NCI-H2107 (cell line): ENCODE results near the gene AKAP9.
"Not testable (repeated sequence)": the region's sequence is repeated elsewhere in the genome, so short reads cannot be mapped to it uniquely, and the experiment has no call there.

Experiments
- DNase-seq: peaks from one replicate; lab custom pipeline; 2025; lab: John Stamatoyannopoulos, UW

AKAP9 gene

DNA sequence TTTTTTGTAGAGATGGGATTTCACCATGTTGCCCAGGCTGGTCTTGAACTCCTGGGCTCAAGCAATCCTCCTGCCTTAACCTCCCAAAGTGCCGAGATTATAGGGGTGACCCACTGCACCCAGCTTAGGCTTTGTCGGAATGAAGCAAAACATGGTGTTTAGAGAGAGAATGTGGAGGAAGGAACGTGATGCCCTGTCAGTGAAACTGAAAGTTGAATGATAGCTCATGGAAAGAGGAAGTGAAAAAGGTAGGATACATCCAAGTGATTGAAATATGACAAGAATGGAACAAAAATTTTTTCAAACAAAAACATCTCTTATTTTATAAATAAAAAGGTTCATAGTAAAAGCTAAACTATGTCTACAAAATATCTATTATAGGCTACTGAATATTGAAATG lies 5.9 kb downstream of the AKAP9 start:
- DNase-seq = no peak

DNA sequence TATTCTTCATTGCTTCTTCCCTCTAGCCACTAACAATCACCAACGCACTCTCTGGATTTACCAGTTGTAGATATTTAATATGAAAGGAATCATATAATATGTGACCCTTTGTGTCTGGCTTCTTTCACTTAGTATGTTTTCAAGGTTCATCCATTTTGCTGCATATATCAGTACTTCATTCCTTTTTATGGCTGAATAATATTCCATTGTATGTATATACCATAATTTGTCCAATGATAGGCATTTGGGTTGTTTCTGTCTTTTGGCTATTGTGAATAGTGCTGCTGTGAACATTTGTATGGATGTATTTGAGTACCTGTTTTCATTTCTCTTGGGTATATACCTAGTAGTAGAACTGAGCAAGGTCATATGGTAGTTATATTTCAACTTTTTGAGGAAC lies 7.3 kb downstream of the AKAP9 start:
- DNase-seq = no peak

DNA sequence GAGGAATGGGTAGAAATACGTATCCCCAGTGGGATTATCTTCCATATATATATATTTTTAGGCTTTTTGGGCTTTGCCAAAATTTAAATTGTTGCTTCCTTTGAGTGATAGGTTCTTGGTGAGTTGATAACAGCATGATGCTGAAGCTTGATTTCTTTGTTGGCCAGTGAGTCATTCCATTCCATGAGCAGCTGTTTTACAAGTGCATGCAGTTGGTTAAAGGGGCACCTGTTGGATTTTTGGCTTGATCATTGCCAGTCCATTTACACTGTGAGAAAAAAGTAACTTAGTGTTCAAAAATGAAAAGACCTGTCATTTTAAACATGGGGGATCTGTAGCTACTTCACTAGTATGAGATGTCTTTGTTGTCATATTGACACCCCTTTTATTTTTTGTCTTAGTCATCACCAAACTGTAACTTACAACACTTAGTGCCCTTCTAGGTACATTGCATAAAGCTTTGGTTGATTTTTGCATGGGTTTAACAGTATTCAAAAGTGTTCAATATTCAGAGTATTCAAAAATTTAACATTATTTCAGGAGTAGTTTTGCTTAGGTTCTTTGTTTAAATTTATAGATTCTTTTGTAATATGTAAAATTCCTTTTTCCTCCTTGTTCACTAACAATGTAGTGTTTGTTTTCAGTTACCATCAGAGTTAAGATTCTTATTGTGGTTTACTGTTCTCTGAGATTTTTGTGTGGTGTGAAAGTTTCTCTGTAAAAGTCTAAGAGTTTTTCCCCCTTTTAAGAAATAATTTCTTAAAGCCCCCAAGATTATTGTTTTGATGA lies 8.8 kb downstream of the AKAP9 start:
- no peak for DNase-seq

DNA sequence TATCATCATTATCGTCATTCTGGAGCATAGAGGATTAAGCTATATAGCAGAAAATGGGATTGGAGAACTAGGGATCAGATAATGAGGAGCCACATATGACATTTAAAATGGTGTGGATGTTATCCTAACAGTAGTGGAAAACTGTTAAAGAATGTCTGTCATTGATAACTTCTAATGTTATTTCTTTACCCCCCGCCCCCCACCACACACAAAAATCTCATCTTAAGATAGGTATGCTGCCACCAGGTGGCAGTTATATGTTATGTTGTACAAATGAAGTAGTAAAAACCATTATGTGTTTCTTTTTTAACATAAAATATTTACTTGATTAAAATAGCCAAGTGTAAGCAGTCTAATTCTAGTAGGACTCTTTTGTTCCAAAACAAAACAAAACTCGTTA lies 13.0 kb downstream of the AKAP9 start:
- DNase-seq = no peak

DNA sequence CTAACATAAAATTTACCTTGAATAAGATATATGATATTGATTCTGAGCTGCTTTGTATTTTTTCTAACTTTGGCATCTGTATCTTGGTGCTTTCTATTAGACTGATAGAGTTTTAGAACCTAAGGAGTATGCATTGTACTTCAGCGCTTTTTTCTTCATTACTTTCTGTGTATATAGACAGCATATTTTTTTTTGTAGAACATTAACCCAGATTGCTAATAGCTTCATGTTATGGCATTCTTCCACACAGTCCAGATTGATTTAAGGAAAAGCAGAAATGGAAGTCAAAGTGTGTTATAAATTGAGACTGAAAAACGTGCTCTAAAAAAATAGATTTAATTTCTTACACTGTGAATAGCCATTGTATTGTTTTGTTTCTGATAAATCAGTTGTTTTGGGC lies 15.8 kb downstream of the AKAP9 start:
- DNase-seq = not testable (repeated sequence)

DNA sequence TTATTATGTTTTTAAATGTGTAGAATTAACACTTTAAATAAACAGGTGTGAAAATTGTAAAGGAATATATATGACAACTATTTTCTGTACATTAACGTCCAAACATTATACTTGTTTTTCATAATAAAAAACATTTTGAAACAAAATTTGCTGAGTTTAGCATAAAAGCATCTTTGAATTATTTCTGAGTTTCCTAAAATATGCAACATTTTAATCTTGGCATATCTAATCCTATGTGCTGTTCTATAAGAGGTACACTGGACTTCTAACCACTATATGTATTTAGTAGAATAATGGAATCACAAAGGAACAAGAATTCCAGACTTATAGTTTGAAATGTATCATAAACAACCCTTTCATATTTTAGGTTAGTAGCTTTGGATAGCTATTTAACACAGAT lies 16.6 kb downstream of the AKAP9 start:
- no peak for DNase-seq

DNA sequence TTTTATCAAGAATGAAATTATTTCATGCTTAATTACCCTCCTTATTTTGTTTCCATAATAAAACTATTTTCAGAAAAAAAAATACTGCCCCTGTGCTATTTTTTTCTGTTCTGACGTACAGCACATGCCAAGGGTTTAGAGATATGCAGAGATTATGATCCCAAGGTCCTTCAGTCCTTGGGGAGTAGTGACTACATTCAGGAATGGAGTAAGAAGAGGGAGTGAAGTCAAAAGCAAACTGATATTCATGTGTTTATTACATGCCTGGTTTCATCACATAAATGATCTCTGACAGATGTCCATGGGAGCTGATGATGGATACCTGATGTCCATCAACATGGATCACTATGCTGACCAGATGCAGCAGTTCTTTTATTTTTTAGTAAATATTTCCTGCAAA lies 17.2 kb downstream of the AKAP9 start:
- DNase-seq = no peak

DNA sequence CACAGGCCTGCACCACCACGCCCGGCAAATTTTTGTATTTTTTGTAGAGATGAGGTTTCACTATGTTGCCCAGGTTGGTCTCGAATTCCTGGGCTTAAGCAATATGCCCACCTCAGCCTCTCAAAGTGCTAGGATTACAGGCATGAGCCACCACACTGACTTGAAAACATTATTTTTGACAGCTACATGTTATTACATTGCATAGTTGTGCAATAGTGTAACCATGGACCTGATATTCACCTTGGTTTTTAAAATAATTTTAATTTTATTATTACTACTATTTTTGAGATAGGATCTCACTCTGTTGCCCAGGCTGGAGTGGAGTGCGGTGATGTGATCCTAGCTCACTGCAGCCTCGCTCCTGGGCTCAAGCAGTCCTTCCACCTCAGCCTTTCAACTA lies 18.4 kb downstream of the AKAP9 start:
- no peak for DNase-seq

DNA sequence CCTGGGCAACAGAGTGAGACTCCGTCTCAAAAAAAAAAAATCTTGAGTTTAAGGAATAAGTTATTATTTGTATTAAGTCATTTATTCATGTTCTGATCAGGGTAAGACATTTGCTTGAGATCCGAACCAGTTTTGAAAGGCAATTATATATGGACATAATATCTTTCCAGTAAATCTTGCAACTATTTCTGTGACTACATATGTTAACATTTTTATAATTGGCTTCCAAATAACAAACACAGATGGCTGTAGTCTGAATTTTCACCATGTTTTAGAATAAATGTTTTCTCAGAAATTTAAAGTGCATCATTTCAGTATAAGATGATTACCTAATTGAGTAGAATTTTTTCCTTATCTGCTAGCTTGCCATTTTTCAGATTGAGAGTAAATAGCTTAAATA lies 21.2 kb downstream of the AKAP9 start:
- no peak for DNase-seq

DNA sequence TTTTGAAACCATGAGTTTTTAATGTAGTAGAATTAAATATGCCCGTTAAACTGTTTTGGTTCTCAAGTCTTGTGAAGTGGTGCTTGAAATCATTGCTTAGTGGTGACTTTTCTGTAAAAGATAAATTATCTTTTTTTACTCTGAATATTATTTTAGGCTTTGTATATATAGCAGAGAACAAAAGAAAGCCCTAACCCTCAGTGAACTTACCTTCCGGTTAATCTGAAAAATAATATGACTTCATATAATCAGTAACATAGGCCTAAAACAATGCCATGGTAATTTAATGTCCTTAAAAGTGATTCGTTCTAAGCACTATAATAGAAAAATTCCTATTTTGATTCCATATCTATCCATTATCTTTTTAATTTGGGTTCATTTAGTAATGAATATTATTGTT lies 21.8 kb downstream of the AKAP9 start:
- DNase-seq = no peak

DNA sequence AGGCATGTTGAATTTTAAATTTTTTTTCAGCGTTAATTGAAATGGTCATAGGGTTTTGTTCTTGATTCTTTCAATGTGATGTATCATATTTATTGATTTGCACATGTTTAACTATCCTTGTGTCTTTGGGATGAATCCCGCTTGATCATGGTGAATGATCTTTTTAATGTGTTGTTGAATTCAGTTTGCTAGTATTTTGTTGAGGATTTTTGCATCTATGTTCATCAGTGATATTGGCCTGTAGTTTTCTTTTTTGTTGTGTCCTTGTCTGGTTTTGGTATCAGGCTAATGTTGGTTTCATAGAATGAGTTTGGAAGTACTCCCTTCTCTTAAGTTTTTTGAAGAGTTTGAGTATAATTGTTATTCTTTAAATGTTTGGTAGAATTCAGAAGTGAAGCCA lies 26.9 kb downstream of the AKAP9 start:
- not testable (repeated sequence) for DNase-seq

DNA sequence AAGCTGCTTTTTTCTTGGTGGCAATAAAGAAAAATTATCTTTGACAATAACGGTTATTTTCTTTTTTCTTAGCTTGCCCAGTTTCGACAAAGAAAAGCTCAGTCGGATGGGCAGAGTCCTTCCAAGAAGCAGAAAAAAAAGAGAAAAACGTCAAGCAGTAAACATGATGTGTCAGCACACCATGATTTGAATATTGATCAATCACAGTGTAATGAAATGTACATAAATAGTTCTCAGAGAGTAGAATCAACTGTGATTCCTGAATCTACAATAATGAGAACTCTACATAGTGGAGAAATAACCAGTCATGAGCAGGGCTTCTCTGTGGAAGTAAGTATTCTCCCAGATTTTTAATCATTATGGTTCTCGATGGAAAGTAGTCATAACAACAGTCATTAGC lies 33.0 kb downstream of the AKAP9 start:
- no peak for DNase-seq

DNA sequence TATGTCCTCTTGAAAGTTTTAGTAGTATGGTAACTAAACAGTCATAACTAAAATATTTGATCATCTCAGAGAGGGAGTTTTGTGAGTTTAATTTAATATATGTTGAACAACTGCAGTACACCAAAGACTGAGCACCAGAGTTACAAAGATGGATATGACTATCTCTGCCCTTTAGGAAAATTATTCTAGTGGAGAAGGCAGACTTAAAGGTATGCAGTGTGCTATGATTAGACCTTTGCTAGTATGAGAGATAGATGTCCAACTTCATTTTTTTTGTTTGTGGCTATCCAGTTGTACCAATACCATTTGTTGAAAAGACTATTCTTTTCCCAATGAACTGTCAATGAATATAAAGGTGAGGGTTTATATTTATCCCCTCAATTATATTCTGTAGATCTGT lies 33.4 kb downstream of the AKAP9 start:
- DNase-seq = no peak

DNA sequence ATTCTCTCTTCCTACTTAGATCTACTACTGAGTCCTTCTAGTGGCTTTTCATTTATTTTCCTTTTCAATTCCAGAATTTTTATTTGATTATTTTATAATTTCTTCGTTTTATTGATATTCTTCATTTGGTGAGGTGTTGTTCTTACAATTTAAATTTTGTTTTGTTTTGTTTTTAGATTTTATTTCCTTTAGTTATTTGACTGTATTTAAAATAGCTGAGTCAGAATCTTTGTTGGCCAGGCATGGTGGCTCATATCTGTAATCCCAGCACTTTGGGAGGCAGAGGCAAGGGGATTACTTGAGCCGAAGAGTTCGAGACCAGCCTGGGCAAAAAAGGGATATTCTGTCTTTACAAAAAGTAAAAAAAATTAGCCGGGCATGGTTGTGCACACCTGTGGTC lies 36.1 kb downstream of the AKAP9 start:
- DNase-seq = no peak

DNA sequence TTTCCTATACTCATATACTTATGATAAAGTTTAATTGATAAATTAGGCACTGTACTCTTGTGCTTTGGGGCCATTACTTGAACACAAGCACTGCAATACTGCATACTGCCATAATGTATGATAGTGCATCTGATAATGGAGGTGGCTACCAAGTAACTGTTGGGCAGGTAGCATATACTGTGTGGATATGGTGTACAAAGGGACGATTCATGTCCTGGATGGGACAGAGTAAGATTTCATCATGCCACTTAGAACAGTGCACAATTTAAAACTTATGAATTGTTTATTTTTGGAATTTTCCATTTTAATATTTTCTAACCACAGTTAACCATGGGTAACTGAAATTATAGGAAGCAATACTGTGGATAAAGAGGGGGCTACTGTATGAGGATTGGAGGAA lies 38.9 kb downstream of the AKAP9 start:
- DNase-seq = no peak

DNA sequence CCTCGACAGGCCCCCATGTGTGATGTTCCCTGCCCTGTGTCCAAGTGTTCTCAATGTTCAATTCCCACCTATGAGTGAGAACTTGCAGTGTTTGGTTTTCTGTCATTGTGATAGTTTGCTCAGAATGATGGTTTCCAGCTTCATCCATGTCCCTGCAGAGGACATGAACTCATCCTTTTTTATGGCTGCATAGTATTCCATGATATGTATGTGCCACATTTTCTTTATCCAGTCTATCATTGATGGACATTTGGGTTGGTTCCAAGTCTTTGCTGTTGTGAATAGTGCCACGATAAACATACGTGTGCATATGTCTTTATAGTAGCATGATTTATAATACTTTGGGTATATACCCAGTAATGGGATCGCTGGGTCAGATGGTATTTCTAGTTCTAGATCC lies 41.7 kb downstream of the AKAP9 start:
- not testable (repeated sequence) for DNase-seq

DNA sequence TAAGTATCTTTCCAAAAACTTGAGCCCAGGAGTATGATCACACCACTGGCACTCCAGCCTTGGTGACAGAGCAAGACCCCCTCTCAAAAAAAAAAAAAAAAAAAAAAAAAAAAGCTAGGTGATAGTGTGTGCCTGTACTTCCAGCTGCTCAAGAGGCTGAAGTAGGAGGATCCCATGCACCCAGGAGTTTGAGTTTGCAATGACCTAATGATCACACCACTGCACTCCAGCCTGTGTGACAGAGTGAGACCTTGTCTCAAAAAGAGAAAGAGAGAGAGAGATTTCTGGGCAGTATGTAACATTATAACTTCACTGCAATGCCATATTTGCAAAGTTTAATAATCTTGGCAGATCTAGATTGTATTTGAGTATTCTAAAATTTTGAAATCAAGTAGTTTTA lies 47.6 kb downstream of the AKAP9 start:
- no peak for DNase-seq

DNA sequence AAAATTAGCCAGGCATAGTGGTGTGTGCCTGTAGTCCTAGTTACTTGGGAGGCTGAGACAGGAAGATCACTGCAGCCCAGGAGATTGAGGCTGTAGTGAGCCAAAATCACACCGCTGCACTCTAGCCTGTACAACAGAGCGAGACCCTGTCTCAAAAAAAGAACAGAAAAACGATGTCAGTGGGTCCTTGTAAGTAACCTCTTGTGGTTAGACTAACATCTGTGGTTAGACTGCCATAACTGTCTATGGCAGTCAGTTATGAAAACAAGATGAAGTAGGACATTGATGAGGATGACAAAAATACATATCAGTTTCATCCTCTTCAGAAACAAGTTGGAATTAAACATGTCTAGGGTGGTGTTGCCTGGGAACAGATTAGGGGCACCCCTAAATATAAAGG lies 53.3 kb downstream of the AKAP9 start:
- no peak for DNase-seq

DNA sequence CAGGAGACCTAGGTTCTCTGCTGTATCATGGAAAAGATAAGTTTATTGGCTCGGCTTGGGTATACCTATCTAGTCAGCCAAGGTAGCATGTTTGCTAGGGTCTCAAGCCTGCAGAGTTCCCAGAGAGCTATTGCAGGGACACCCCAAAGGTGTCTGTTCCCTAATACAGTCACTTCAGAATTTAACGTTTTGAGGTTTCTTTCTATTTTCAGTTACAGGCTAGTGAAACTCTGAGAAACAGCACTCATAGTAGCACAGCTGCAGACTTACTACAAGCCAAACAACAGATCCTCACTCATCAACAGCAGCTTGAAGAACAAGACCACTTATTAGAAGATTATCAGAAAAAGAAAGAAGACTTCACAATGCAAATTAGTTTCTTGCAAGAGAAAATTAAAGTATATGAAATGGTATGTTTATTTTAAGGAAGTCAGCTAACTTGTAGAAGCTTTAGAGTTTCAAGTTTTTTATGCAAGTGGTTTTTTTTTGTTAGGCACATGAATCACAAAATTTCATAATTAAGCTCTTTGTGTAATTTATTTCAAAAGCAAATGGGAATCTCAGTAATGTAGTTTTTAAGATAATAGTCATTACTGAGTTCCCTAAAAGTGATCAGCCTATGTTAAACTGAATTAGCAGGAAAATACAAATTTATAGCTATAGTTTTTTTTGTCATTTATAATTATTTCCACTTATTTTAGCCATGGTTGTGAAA lies 54.9 kb downstream of the AKAP9 start:
- DNase-seq = no peak

DNA sequence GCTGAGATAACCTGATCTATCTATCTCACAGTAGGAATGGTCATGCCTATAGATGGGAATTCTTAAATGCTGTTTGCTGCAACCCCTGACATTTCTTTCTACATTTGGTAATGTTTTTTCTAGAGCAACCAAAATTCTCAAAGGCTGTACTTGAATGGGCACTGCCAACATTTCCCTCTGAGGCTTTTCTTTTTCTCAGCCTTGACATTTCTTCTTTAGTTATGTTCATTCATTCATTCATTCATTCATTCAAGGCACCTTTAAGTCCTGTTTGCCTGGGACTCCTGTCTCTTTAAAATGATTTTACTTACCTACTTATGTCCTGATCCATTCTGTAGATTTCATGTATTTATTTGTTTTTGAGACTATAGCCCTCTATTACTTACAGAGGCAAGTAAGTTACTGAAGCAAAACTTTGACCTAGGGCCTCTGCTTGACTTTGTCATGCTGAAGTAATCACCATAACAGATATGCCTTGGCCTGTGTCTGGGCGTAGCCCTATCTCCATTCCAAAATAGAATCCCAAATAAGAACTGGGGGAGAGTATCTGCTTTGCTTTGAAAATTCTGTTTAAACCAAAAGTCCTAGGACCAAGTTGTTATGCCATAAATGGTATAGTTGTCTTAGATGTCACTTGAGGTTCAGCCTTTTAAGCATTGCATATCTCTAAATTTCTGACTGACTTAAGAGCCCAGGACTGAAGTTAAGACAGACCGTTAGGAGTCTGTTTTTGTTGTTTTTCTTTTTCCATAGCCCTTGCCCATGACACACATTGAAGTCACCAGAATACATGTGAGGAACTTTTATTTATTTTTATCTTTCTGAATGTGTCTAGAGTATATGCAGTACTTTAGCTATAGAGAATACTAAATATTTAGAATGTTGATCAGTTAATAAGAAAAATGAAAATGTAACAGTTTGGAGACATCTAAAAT lies 59.2 kb downstream of the AKAP9 start:
- no peak for DNase-seq

DNA sequence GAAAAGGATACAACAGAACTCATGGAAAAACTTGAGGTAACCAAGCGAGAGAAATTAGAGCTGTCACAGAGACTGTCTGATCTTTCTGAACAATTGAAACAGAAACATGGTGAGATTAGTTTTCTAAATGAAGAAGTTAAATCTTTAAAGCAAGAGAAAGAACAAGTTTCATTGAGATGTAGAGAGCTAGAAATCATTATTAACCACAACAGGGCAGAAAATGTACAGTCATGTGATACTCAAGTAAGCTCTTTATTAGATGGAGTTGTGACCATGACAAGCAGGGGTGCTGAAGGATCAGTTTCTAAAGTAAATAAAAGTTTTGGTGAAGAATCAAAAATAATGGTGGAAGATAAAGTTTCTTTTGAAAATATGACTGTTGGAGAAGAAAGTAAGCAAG lies 62.1 kb downstream of the AKAP9 start:
- no peak for DNase-seq

DNA sequence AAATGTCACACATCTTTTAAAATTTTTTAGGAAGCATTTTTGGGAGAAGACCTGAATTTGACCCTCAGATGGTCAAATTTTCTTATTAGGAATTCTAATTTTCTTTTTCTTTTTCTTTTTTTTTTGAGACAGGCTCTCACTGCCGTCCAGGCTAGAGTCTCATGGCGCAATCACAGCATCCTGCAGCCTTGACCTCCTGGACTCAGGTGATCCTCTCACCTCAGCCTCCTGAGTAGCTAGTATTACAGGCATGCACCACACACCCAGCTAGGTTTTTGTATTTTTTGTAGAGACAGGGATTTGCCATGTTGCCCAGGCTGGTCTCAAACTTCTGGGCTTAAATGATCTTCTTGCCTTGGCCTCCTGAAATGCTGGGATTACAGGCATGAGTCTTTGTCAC lies 65.4 kb downstream of the AKAP9 start:
- DNase-seq = no peak

DNA sequence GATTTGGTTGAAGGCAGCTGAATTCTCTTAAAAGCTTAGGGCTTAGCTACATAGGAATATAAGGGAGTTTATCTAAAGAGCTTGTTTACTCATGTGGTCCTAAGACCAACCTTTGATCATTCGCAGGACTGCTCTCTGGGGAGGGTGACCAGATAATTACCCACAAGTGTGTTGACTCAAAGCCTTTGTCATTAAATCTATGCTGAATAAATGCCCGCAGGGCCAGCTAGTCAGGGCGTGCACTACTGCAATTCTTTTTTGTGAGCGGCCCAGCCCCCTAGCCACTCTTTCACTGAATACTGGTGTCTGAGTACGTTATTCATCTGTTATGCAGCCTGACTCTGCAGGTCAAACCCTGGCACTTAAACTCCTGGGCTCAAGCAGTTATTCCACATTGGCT lies 69.6 kb downstream of the AKAP9 start:
- DNase-seq = no peak
